OCI-LY3 (cell line): ENCODE measurements around the gene IFNAR1.

Experiments
- H2AFZ ChIP-seq: fragments of 200-600, 300-600 bp; shearing (Covaris generic); 2 replicates; pipeline ENCODE4 v1.6.0; 2014; ENCODE audit warnings: antibody characterized with exemption, low read depth, low read length
- H3K27ac ChIP-seq: fragments of 200-600, 300-600 bp; sonication (generic); 2 replicates; pipeline ENCODE4 v1.5.1; 2014; ENCODE audit warnings: mild to moderate bottlenecking, low read length, moderate library complexity, mixed read lengths
- H3K27me3 ChIP-seq: fragments of 200-600, 300-600 bp; sonication (generic); 2 replicates; pipeline ENCODE4 v1.6.1; 2014; ENCODE audit warnings: low read depth, low read length, mixed read lengths
- H3K36me3 ChIP-seq: fragments of 200-600, 300-600 bp; sonication (generic); replicated peaks from 2 replicates; pipeline ENCODE3; 2014; ENCODE audit warnings: low read depth, low read length, mixed read lengths
- H3K4me1 ChIP-seq: fragments of 300-600, 200-600 bp; sonication (generic); 2 replicates; pipeline ENCODE4 v1.6.1; 2014; ENCODE audit warnings: low read length, mixed read lengths
- H3K4me2 ChIP-seq: fragments of 200-600, 300-600 bp; sonication (generic); 2 replicates; pipeline ENCODE4 v1.6.1; 2014; ENCODE audit warnings: low read length, mixed read lengths
- H3K4me3 ChIP-seq: fragments of 300-600, 200-600 bp; sonication (generic); 2 replicates; pipeline ENCODE4 v1.5.1; 2014; ENCODE audit warnings: antibody characterized with exemption, mild to moderate bottlenecking, low read length, moderate library complexity
- H3K79me2 ChIP-seq: fragments of 300-600, 200-600 bp; shearing (Covaris generic); 2 replicates; pipeline ENCODE4 v1.6.1; 2014; ENCODE audit warnings: mild to moderate bottlenecking, low read length, mixed read lengths
- H3K9ac ChIP-seq: fragments of 300-600, 200-600 bp; shearing (Covaris generic); 2 replicates; pipeline ENCODE4 v1.6.0; 2014; ENCODE audit warnings: mild to moderate bottlenecking, low read length, moderate library complexity
- H3K9me3 ChIP-seq: fragments of 200-600, 300-600 bp; shearing (Covaris generic); 2 replicates; pipeline ENCODE4 v1.6.1; 2014; ENCODE audit warnings: low read length, mixed read lengths; ENCODE audit not compliant: insufficient read depth
- H4K20me1 ChIP-seq: fragments of 200-600, 300-600 bp; sonication (generic); 2 replicates; pipeline ENCODE4 v1.6.1; 2016; ENCODE audit warnings: low read length, mixed read lengths; ENCODE audit not compliant: insufficient read depth
- CTCF ChIP-seq: fragments of 200-600, 300-600 bp; sonication (generic); IDR thresholded peaks from 2 replicates; pipeline ENCODE4 v1.5.1; 2014; ENCODE audit warnings: antibody characterized with exemption, low read length, low read depth
- EZH2phosphoT487 ChIP-seq: fragments of 200-600 bp; shearing (Covaris generic); IDR thresholded peaks from 2 replicates; pipeline ENCODE4 v1.6.1; 2018; ENCODE audit warnings: antibody characterized with exemption, mixed run types, low read depth

The IFNAR1 gene

GRCh38 chr21:33283203-33283602 is 41.6 kb upstream of the IFNAR1 start:
- Histone ChIP-seq H2AFZ (no peak overlapping the region), H3K9me3 (0 out of 2 replicates have a peak, but pooled peaks cover 4% of the 10 kb centered on the region), H3K4me1 (no peaks in the 10 kb centered on the region), H3K27ac (no peak overlapping the region), H3K27me3 (no peaks in the 10 kb centered on the region), H3K4me3 (no peak overlapping the region), H3K36me3 (peaks cover 42% of the 10 kb centered on the region), H3K79me2 (no peaks in the 10 kb centered on the region), H4K20me1 (no peaks in the 10 kb centered on the region), H3K4me2 (no peak overlapping the region), H3K9ac (no peak overlapping the region)
- TF ChIP-seq CTCF (no peak), EZH2phosphoT487 (no peak)

- Histone ChIP-seq H3K4me3 (no peak overlapping the region), H3K4me2 (no peak overlapping the region)
Measured at GRCh38 chr21:33286076-33286475, 38.7 kb upstream of the IFNAR1 start.

GRCh38 chr21:33286600-33287456 is 37.9 kb upstream of the IFNAR1 start:
- peaks cover 13% of the 10 kb centered on the region for H3K36me3 ChIP-seq
- no peak overlapping the region for H2AFZ ChIP-seq
- TF ChIP-seq CTCF: no peak
- no peak for TF ChIP-seq EZH2phosphoT487
- H3K79me2 ChIP-seq: no peaks in the 10 kb centered on the region
- no peak overlapping the region for H3K4me3 ChIP-seq
- H3K4me2 ChIP-seq: no peak overlapping the region
- no peak overlapping the region for H3K27ac ChIP-seq
- no peak overlapping the region for H3K9ac ChIP-seq
- no peaks in the 10 kb centered on the region for H3K9me3 ChIP-seq
- no peaks in the 10 kb centered on the region for H3K27me3 ChIP-seq
- H4K20me1 ChIP-seq: no peaks in the 10 kb centered on the region
- H3K4me1 ChIP-seq: no peaks in the 10 kb centered on the region

More at GRCh38 chr21:33286076-33286475, 38.7 kb upstream of the IFNAR1 start:
- H3K27me3 ChIP-seq: no peaks in the 10 kb centered on the region
- no peak overlapping the region for H3K27ac ChIP-seq
- TF ChIP-seq EZH2phosphoT487: no peak
- no peak for TF ChIP-seq CTCF
- H3K79me2 ChIP-seq: no peaks in the 10 kb centered on the region
- H3K9ac ChIP-seq: no peak overlapping the region
- H4K20me1 ChIP-seq: no peaks in the 10 kb centered on the region
- no peaks in the 10 kb centered on the region for H3K9me3 ChIP-seq
- no peak overlapping the region for H2AFZ ChIP-seq
- no peaks in the 10 kb centered on the region for H3K4me1 ChIP-seq
- peaks cover 15% of the 10 kb centered on the region for H3K36me3 ChIP-seq

GRCh38 chr21:33289199-33289819 is 35.5 kb upstream of the IFNAR1 start:
- no peak overlapping the region for H2AFZ ChIP-seq
- peaks cover 2% of the 10 kb centered on the region for H3K36me3 ChIP-seq
- no peaks in the 10 kb centered on the region for H3K4me1 ChIP-seq
- H3K4me3 ChIP-seq: no peak overlapping the region
- no peak overlapping the region for H3K9ac ChIP-seq
- H3K4me2 ChIP-seq: no peak overlapping the region
- H4K20me1 ChIP-seq: no peaks in the 10 kb centered on the region
- H3K79me2 ChIP-seq: no peaks in the 10 kb centered on the region
- TF ChIP-seq EZH2phosphoT487 (no peak), CTCF (no peak)
- H3K27ac ChIP-seq: no peak overlapping the region
- H3K9me3 ChIP-seq: no peaks in the 10 kb centered on the region
- no peaks in the 10 kb centered on the region for H3K27me3 ChIP-seq
